NT2/D1 (cell line): Measurements from ENCODE around the gene ZNF202.

ENCODE experiments used
- DNase-seq: peaks from one replicate; pipeline ENCODE4 v3.0.0-alpha.2; 2011; ENCODE audit warnings: low read depth, low spot score
- H3K27me3 ChIP-seq: 2 replicates; pipeline ENCODE4 v1.6.0; 2011; ENCODE audit warnings: mild to moderate bottlenecking; ENCODE audit not compliant: insufficient read length, insufficient read depth
- H3K36me3 ChIP-seq: 2 replicates; pipeline ENCODE4 v1.6.1; 2011; ENCODE audit warnings: mild to moderate bottlenecking, low read length, mixed read lengths; ENCODE audit not compliant: insufficient read depth, insufficient read length
- H3K4me1 ChIP-seq: 2 replicates; pipeline ENCODE4 v1.5.1; 2011; ENCODE audit not compliant: insufficient read depth, insufficient read length
- H3K4me3 ChIP-seq: 2 replicates; pipeline ENCODE4 v1.5.1; 2011; ENCODE audit warnings: low read depth; ENCODE audit not compliant: insufficient read length
- H3K9ac ChIP-seq: 2 replicates; pipeline ENCODE4 v1.6.0; 2011; ENCODE audit warnings: low read depth; ENCODE audit not compliant: insufficient read length
- H3K9me3 ChIP-seq: 2 replicates; pipeline ENCODE4 v1.5.1; 2011; ENCODE audit warnings: mild to moderate bottlenecking, low read length; ENCODE audit not compliant: insufficient read depth
- SUZ12 ChIP-seq: IDR thresholded peaks from 2 replicates; pipeline ENCODE4 v1.6.1; 2011; ENCODE audit not compliant: insufficient read length, insufficient read depth; ENCODE audit errors: extremely low read depth
- YY1 ChIP-seq: IDR thresholded peaks from 2 replicates; pipeline ENCODE4 v1.6.1; 2011; ENCODE audit not compliant: insufficient read length, insufficient read depth
- ZNF274 ChIP-seq: IDR thresholded peaks from 2 replicates; pipeline ENCODE4 v1.6.1; 2011; ENCODE audit warnings: mild to moderate bottlenecking, low read depth, low read length

ZNF202 gene

GRCh38 chr11:123681030-123681429 is 60.4 kb downstream of the ZNF202 start:
- H3K4me1 ChIP-seq, result no peaks in the 10 kb centered on the region
- H3K9ac ChIP-seq, result no peak overlapping the region
- H3K27me3 ChIP-seq, result no peaks in the 10 kb centered on the region
- H3K4me3 ChIP-seq, result no peak overlapping the region
- no peaks in the 10 kb centered on the region for H3K36me3 ChIP-seq
- no peaks in the 10 kb centered on the region for H3K9me3 ChIP-seq
- no peak for DNase-seq
- TF ChIP-seq SUZ12, result no peak
- no peak for TF ChIP-seq ZNF274
- no peak for TF ChIP-seq YY1

- H3K4me1 ChIP-seq, result no peaks in the 10 kb centered on the region
- H3K9ac ChIP-seq, result no peak overlapping the region
- H3K4me3 ChIP-seq, result no peak overlapping the region
- no peaks in the 10 kb centered on the region for H3K9me3 ChIP-seq
- DNase-seq, result no peak
- H3K27me3 ChIP-seq, result no peaks in the 10 kb centered on the region
- TF ChIP-seq SUZ12 (no peak), ZNF274 (no peak), YY1 (no peak)
- H3K36me3 ChIP-seq, result no peaks in the 10 kb centered on the region
Observed at GRCh38 chr11:123678246-123678645, 63.2 kb downstream of the ZNF202 start.

- H3K4me1 ChIP-seq, result no peaks in the 10 kb centered on the region
- TF ChIP-seq SUZ12, result no peak
- no peak for TF ChIP-seq YY1
- TF ChIP-seq ZNF274, result no peak
- H3K4me3 ChIP-seq, result no peak overlapping the region
- no peaks in the 10 kb centered on the region for H3K9me3 ChIP-seq
- no peak for DNase-seq
- no peaks in the 10 kb centered on the region for H3K27me3 ChIP-seq
- H3K9ac ChIP-seq, result no peak overlapping the region
- no peaks in the 10 kb centered on the region for H3K36me3 ChIP-seq
Observed at GRCh38 chr11:123677510-123677909, 64.0 kb downstream of the ZNF202 start.

DNA sequence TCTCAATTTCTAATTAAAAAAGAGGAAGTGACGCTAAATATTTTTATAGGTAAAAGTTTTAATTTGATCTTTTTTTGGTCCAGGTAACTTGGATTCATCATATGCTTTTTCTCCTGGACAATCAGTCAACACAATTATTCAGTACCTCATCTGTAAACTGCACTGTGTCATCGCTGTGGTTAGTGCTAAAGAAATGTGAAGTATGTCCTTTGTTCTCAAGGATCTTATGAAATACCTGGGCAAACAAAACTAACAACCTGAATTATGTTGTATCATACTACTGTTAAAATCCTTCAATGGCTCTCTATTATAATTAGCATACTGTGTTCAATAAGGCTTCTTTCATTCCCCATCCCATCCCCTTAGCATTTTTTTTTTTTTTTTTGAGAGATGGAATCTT is 67.2 kb downstream of the ZNF202 start:
- H3K27me3 ChIP-seq, result no peaks in the 10 kb centered on the region
- H3K9ac ChIP-seq, result no peak overlapping the region
- no peak for TF ChIP-seq SUZ12
- TF ChIP-seq YY1, result no peak
- TF ChIP-seq ZNF274, result no peak
- no peaks in the 10 kb centered on the region for H3K9me3 ChIP-seq
- no peaks in the 10 kb centered on the region for H3K36me3 ChIP-seq
- peaks cover 2% of the 10 kb centered on the region for H3K4me1 ChIP-seq
- DNase-seq, result no peak
- H3K4me3 ChIP-seq, result no peak overlapping the region
